Progenitor cell of endocrine pancreas (in vitro differentiated cells): ENCODE results near the gene SLC35B2. TPM values are rescaled to one million over a fixed set of nuclear protein-coding genes. Genes with fewer than 3 reads are reported as not detected.

ENCODE experiments used
- DNase-seq: peaks from one replicate; pipeline ENCODE4 v3.0.0; 2021; ENCODE audit warnings: low spot score; ENCODE audit not compliant: unreplicated experiment
- H3K27ac Mint-ChIP-seq: 2 replicates; pipeline ENCODE4 v1.8.0; 2021; ENCODE audit warnings: mild to moderate bottlenecking, moderate library complexity, mixed read lengths
- H3K27me3 Mint-ChIP-seq: 2 replicates; pipeline ENCODE4 v1.8.0; 2021; ENCODE audit warnings: mixed read lengths
- H3K36me3 Mint-ChIP-seq: 2 replicates; pipeline ENCODE4 v1.8.0; 2022; ENCODE audit warnings: mixed read lengths; ENCODE audit not compliant: insufficient read depth
- H3K4me1 Mint-ChIP-seq: 2 replicates; pipeline ENCODE4 v1.8.0; 2021; ENCODE audit warnings: low read depth, mixed read lengths
- H3K4me3 Mint-ChIP-seq: 2 replicates; pipeline ENCODE4 v1.8.0; 2021; ENCODE audit warnings: low read depth, mild to moderate bottlenecking, moderate library complexity, mixed read lengths
- H3K9me3 Mint-ChIP-seq: 2 replicates; pipeline ENCODE4 v1.8.0; 2021; ENCODE audit warnings: low read depth, mixed read lengths
- CTCF ChIP-seq: fragments of 200-600 bp; sonication (generic); IDR thresholded peaks from one replicate; pipeline ENCODE4 v1.5.0; 2021; ENCODE audit warnings: antibody characterized with exemption, mild to moderate bottlenecking; ENCODE audit not compliant: unreplicated experiment
- total RNA-seq: library from RNA; stranded (reverse); gene quantifications from 2 replicates; pipeline ENCODE4 v1.2.1, GENCODE V29; 2021

Gene SLC35B2
- total RNA-seq, 1 donor from 2014 or later = 50.3 TPM

GRCh38 chr6:44250067-44250717 is 7.1 kb downstream of the SLC35B2 start:
- no peak for TF ChIP-seq CTCF
- H3K27ac Mint-ChIP-seq = peak overlapping the region; percentile 46
- H3K4me3 Mint-ChIP-seq = no peak overlapping the region
- no peaks in the 10 kb centered on the region for H3K27me3 Mint-ChIP-seq
- H3K4me1 Mint-ChIP-seq = peaks cover 34% of the 10 kb centered on the region
- no peak for DNase-seq
- H3K9me3 Mint-ChIP-seq = no peaks in the 10 kb centered on the region
- H3K36me3 Mint-ChIP-seq = peaks cover 53% of the 10 kb centered on the region

- Mint-ChIP-seq H3K4me3 (peak overlapping the region; percentile 100), H3K4me1 (peaks cover 28% of the 10 kb centered on the region), H3K9me3 (no peaks in the 10 kb centered on the region), H3K27me3 (no peaks in the 10 kb centered on the region), H3K27ac (peak overlapping the region; percentile 100), H3K36me3 (peaks cover 49% of the 10 kb centered on the region)
- no peak for TF ChIP-seq CTCF
- no peak for DNase-seq
These were observed 8.1 kb downstream of the SLC35B2 start for GRCh38 chr6:44249082-44249748.

GRCh38 chr6:44248579-44248978 is 8.7 kb downstream of the SLC35B2 start:
- no peak for DNase-seq
- no peaks in the 10 kb centered on the region for H3K9me3 Mint-ChIP-seq
- H3K4me3 Mint-ChIP-seq = peak overlapping the region; percentile 100
- peaks cover 27% of the 10 kb centered on the region for H3K4me1 Mint-ChIP-seq
- peaks cover 46% of the 10 kb centered on the region for H3K36me3 Mint-ChIP-seq
- no peak for TF ChIP-seq CTCF
- peak overlapping the region; percentile 100 for H3K27ac Mint-ChIP-seq
- H3K27me3 Mint-ChIP-seq = no peaks in the 10 kb centered on the region

GRCh38 chr6:44247338-44248302 is 9.7 kb downstream of the SLC35B2 start:
- H3K4me3 Mint-ChIP-seq = peak overlapping the region; percentile 100
- TF ChIP-seq CTCF = no peak
- peaks cover 25% of the 10 kb centered on the region for H3K4me1 Mint-ChIP-seq
- H3K27ac Mint-ChIP-seq = peak overlapping the region; percentile 100
- H3K27me3 Mint-ChIP-seq = no peaks in the 10 kb centered on the region
- DNase-seq = peak; percentile 39
- H3K36me3 Mint-ChIP-seq = peaks cover 37% of the 10 kb centered on the region
- no peaks in the 10 kb centered on the region for H3K9me3 Mint-ChIP-seq
